Endothelial cell of hepatic sinusoid (primary cell): ENCODE data around the gene ACSF3.
"Not testable (repeated sequence)": the region's sequence is repeated elsewhere in the genome, so short reads cannot be mapped to it uniquely, and the experiment has no call there.

ENCODE experiments used
- in situ Hi-C: cut with HindIII; loops from 2 replicates; pipeline ENCODE4 v1.10.0; 2017; ENCODE audit warnings: low sequenced_read_pairs

The ACSF3 gene

GRCh38 chr16:89092013-89092412 is 1.6 kb upstream of the ACSF3 start:
- in situ Hi-C loops: no loop called here

GRCh38 chr16:89093252-89093601 is 425 bp upstream of the ACSF3 start:
- in situ Hi-C loops: not testable (repeated sequence)

- in situ Hi-C loops: no loop called here
Observed at GRCh38 chr16:89094252-89094879, 714 bp downstream of the ACSF3 start.

GRCh38 chr16:89094880-89095258 is 1.2 kb downstream of the ACSF3 start:
- in situ Hi-C loops: loop anchor here (5.0 kb wide), 3 partner anchors 48 to 148 kb away; no protein-coding TSS in a partner anchor

GRCh38 chr16:89095491-89095951 is 1.9 kb downstream of the ACSF3 start:
- in situ Hi-C loops: loop anchor here (5.0 kb wide), 3 partner anchors 48 to 148 kb away; no protein-coding TSS in a partner anchor

- in situ Hi-C loops: loop anchor here (5.0 kb wide), 3 partner anchors 49 to 149 kb away; no protein-coding TSS in a partner anchor
Observed at GRCh38 chr16:89096042-89096717, 2.5 kb downstream of the ACSF3 start.

- in situ Hi-C loops: loop anchor here (5.0 kb wide), 3 partner anchors 50 to 150 kb away; no protein-coding TSS in a partner anchor
Observed at GRCh38 chr16:89096768-89097391, 3.2 kb downstream of the ACSF3 start.

GRCh38 chr16:89097392-89097772 is 3.7 kb downstream of the ACSF3 start:
- in situ Hi-C loops: loop anchor here (5.0 kb wide), 3 partner anchors 50 to 150 kb away; no protein-coding TSS in a partner anchor

- in situ Hi-C loops: loop anchor here (5.0 kb wide), 3 partner anchors 52 to 152 kb away; no protein-coding TSS in a partner anchor
Observed at GRCh38 chr16:89098767-89099430, 5.2 kb downstream of the ACSF3 start.

- in situ Hi-C loops: loop anchor here (5.0 kb wide), 3 partner anchors 53 to 153 kb away; no protein-coding TSS in a partner anchor
Observed at GRCh38 chr16:89099905-89100304, 6.3 kb downstream of the ACSF3 start.

GRCh38 chr16:89100601-89101302 is 7.1 kb downstream of the ACSF3 start:
- in situ Hi-C loops: no loop called here

GRCh38 chr16:89101303-89102040 is 7.8 kb downstream of the ACSF3 start:
- in situ Hi-C loops: no loop called here

GRCh38 chr16:89102041-89102471 is 8.4 kb downstream of the ACSF3 start:
- in situ Hi-C loops: no loop called here

GRCh38 chr16:89102481-89103073 is 8.9 kb downstream of the ACSF3 start:
- in situ Hi-C loops: no loop called here

- in situ Hi-C loops: no loop called here
Observed at GRCh38 chr16:89103156-89103555, 9.5 kb downstream of the ACSF3 start.

GRCh38 chr16:89103781-89104180 is 10.1 kb downstream of the ACSF3 start:
- in situ Hi-C loops: no loop called here

- in situ Hi-C loops: no loop called here
Observed at GRCh38 chr16:89104303-89104702, 10.7 kb downstream of the ACSF3 start.

GRCh38 chr16:89104930-89105571 is 11.4 kb downstream of the ACSF3 start:
- in situ Hi-C loops: no loop called here

GRCh38 chr16:89105599-89106151 is 12.0 kb downstream of the ACSF3 start:
- in situ Hi-C loops: no loop called here
